WTC11 (cell line): ENCODE data around the gene DMD.

ENCODE experiments used
- CREB1 ChIP-seq: sonication (generic); formaldehyde crosslinking; IDR thresholded peaks from 2 replicates; pipeline ENCODE4 v1.8.0; 2023; ENCODE audit warnings: mild to moderate bottlenecking, missing genetic modification reagents
- FOXJ3 ChIP-seq: sonication (generic); formaldehyde crosslinking; IDR thresholded peaks from 2 replicates; pipeline ENCODE4 v1.9.0; 2021; ENCODE audit warnings: missing genetic modification reagents, mild to moderate bottlenecking, borderline replicate concordance
- NFYB ChIP-seq: sonication (generic); formaldehyde crosslinking; conservative IDR thresholded peaks from 2 replicates; pipeline ENCODE4 v1.8.0; 2022; ENCODE audit warnings: low read depth, missing genetic modification reagents
- NR1H2 ChIP-seq: sonication (generic); formaldehyde crosslinking; IDR thresholded peaks from 2 replicates; pipeline ENCODE4 v1.9.0; 2021; ENCODE audit warnings: mild to moderate bottlenecking, moderate library complexity, missing genetic modification reagents
- SP1 ChIP-seq: sonication (generic); formaldehyde crosslinking; conservative IDR thresholded peaks from 2 replicates; pipeline ENCODE4 v1.8.1; 2022; ENCODE audit warnings: missing genetic modification reagents
- TF ChIP-seq, protein P1 (sequence below): fragments of 200-600 bp; IDR thresholded peaks from 2 replicates; pipeline ENCODE4 v1.8.0; 2022; ENCODE audit warnings: antibody characterized with exemption
- TF ChIP-seq, protein P2 (sequence below): sonication (generic); formaldehyde crosslinking; IDR thresholded peaks from 2 replicates; pipeline ENCODE4 v1.8.1; 2023; ENCODE audit warnings: mild to moderate bottlenecking, moderate library complexity, missing genetic modification reagents
- TF ChIP-seq, protein P3 (sequence below): sonication (generic); formaldehyde crosslinking; IDR thresholded peaks from 2 replicates; pipeline ENCODE4 v1.8.0; 2023; ENCODE audit warnings: missing genetic modification reagents
- TF ChIP-seq, protein P4 (sequence below): sonication (generic); formaldehyde crosslinking; IDR thresholded peaks from 2 replicates; pipeline ENCODE4 v1.8.0; 2023; ENCODE audit warnings: missing genetic modification reagents, mild to moderate bottlenecking, borderline replicate concordance

DNA sequence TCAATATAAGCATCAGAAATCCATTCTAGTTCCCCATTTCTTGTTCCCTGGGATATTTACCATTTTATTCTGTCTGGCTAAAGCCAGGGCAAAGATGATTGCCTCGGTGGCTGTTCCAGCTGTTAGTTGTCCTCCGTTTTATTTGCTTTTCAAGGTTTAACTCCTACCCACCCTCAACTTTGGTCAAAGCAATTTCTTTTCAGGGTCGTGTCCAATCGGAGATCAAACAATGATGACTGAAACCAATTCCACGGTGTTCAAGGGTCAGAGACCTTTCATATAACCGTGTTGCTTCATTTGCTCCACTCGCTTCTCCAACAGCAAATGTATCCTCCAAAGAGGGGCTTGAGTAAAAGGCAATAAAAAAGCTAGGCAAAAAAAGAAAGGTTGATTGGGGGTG, 1946.0 kb downstream of the DMD start:
- TF ChIP-seq NFYB (CRISPR knock-in tag) (no peak), CREB1 (no peak), NR1H2 (no peak), SP1 (no peak), FOXJ3 (CRISPR knock-in tag) (no peak)
- TF ChIP-seq, protein P1, sequence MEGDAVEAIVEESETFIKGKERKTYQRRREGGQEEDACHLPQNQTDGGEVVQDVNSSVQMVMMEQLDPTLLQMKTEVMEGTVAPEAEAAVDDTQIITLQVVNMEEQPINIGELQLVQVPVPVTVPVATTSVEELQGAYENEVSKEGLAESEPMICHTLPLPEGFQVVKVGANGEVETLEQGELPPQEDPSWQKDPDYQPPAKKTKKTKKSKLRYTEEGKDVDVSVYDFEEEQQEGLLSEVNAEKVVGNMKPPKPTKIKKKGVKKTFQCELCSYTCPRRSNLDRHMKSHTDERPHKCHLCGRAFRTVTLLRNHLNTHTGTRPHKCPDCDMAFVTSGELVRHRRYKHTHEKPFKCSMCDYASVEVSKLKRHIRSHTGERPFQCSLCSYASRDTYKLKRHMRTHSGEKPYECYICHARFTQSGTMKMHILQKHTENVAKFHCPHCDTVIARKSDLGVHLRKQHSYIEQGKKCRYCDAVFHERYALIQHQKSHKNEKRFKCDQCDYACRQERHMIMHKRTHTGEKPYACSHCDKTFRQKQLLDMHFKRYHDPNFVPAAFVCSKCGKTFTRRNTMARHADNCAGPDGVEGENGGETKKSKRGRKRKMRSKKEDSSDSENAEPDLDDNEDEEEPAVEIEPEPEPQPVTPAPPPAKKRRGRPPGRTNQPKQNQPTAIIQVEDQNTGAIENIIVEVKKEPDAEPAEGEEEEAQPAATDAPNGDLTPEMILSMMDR: no peak
- TF ChIP-seq, protein P2, sequence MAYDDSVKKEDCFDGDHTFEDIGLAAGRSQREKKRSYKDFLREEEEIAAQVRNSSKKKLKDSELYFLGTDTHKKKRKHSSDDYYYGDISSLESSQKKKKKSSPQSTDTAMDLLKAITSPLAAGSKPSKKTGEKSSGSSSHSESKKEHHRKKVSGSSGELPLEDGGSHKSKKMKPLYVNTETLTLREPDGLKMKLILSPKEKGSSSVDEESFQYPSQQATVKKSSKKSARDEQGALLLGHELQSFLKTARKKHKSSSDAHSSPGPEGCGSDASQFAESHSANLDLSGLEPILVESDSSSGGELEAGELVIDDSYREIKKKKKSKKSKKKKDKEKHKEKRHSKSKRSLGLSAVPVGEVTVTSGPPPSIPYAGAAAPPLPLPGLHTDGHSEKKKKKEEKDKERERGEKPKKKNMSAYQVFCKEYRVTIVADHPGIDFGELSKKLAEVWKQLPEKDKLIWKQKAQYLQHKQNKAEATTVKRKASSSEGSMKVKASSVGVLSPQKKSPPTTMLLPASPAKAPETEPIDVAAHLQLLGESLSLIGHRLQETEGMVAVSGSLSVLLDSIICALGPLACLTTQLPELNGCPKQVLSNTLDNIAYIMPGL (CRISPR knock-in tag): no peak
- TF ChIP-seq, protein P3, sequence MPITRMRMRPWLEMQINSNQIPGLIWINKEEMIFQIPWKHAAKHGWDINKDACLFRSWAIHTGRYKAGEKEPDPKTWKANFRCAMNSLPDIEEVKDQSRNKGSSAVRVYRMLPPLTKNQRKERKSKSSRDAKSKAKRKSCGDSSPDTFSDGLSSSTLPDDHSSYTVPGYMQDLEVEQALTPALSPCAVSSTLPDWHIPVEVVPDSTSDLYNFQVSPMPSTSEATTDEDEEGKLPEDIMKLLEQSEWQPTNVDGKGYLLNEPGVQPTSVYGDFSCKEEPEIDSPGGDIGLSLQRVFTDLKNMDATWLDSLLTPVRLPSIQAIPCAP (CRISPR knock-in tag): no peak
- TF ChIP-seq, protein P4, sequence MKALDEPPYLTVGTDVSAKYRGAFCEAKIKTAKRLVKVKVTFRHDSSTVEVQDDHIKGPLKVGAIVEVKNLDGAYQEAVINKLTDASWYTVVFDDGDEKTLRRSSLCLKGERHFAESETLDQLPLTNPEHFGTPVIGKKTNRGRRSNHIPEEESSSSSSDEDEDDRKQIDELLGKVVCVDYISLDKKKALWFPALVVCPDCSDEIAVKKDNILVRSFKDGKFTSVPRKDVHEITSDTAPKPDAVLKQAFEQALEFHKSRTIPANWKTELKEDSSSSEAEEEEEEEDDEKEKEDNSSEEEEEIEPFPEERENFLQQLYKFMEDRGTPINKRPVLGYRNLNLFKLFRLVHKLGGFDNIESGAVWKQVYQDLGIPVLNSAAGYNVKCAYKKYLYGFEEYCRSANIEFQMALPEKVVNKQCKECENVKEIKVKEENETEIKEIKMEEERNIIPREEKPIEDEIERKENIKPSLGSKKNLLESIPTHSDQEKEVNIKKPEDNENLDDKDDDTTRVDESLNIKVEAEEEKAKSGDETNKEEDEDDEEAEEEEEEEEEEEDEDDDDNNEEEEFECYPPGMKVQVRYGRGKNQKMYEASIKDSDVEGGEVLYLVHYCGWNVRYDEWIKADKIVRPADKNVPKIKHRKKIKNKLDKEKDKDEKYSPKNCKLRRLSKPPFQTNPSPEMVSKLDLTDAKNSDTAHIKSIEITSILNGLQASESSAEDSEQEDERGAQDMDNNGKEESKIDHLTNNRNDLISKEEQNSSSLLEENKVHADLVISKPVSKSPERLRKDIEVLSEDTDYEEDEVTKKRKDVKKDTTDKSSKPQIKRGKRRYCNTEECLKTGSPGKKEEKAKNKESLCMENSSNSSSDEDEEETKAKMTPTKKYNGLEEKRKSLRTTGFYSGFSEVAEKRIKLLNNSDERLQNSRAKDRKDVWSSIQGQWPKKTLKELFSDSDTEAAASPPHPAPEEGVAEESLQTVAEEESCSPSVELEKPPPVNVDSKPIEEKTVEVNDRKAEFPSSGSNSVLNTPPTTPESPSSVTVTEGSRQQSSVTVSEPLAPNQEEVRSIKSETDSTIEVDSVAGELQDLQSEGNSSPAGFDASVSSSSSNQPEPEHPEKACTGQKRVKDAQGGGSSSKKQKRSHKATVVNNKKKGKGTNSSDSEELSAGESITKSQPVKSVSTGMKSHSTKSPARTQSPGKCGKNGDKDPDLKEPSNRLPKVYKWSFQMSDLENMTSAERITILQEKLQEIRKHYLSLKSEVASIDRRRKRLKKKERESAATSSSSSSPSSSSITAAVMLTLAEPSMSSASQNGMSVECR (CRISPR knock-in tag): no peak
